Cardiac atrium fibroblast (primary cell): ENCODE data around the gene NOMO2. TPM values are rescaled to one million over a fixed set of nuclear protein-coding genes. Genes with fewer than 3 reads are reported as not detected.

ENCODE experiments used
- total RNA-seq: library from RNA; depleted of rRNA; stranded (reverse); fragments of >200 nt; gene quantifications from 2 replicates; pipeline ENCODE4 v1.2.3, GENCODE V29; 2015

NOMO2 gene, protein sequence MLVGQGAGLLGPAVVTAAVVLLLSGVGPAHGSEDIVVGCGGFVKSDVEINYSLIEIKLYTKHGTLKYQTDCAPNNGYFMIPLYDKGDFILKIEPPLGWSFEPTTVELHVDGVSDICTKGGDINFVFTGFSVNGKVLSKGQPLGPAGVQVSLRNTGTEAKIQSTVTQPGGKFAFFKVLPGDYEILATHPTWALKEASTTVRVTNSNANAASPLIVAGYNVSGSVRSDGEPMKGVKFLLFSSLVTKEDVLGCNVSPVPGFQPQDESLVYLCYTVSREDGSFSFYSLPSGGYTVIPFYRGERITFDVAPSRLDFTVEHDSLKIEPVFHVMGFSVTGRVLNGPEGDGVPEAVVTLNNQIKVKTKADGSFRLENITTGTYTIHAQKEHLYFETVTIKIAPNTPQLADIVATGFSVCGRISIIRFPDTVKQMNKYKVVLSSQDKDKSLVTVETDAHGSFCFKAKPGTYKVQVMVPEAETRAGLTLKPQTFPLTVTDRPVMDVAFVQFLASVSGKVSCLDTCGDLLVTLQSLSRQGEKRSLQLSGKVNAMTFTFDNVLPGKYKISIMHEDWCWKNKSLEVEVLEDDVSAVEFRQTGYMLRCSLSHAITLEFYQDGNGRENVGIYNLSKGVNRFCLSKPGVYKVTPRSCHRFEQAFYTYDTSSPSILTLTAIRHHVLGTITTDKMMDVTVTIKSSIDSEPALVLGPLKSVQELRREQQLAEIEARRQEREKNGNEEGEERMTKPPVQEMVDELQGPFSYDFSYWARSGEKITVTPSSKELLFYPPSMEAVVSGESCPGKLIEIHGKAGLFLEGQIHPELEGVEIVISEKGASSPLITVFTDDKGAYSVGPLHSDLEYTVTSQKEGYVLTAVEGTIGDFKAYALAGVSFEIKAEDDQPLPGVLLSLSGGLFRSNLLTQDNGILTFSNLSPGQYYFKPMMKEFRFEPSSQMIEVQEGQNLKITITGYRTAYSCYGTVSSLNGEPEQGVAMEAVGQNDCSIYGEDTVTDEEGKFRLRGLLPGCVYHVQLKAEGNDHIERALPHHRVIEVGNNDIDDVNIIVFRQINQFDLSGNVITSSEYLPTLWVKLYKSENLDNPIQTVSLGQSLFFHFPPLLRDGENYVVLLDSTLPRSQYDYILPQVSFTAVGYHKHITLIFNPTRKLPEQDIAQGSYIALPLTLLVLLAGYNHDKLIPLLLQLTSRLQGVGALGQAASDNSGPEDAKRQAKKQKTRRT
- 95.0 and 131 TPM in 2 replicates for total RNA-seq

DNA sequence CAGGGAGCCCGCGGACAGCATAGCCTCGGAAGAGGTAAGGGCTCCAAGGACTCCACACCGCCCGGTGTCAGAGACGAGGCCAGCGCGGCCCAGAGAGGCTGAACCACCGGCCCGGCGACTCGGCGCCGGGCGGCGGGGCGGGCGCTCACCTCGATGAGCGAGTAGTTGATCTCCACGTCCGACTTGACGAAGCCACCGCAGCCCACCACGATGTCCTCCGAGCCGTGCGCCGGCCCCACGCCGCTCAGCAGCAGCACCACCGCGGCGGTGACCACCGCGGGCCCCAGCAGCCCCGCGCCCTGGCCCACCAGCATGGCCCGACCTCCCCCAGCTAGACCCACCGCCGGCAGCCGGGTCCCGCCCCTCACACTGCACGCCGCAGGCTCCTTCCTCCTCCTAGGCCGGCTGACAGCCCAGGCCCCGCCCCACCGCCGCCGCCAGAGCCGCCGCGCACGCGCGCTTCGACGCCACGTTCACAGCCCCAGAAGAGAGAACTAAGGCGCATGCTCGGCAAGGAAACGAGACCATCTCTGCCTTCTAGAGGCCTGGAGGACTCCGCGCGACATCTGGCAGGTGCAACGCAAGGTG is at the start of gene NOMO2:
TSS of gene NOMO2 (minus strand) at position 371 of the 588 bp plus-strand sequence. CDS start at position 314, 57 bp downstream.

Other genes starting within 250 kb of the NOMO2 start
- gene NPIPA8, start 225.4 kb downstream of the NOMO2 start, total RNA-seq: 5.7 and 22.9 TPM in 2 replicates
- 2,584 and 3,301 TPM in 2 replicates for gene RPS15A, start 228.2 kb upstream of the NOMO2 start, total RNA-seq
- 129 and 169 TPM in 2 replicates for gene ARL6IP1, start 239.5 kb upstream of the NOMO2 start, total RNA-seq